CD4-positive, alpha-beta T cell treated with Interleukin-21 for 1 hour (primary cell): ENCODE data around the gene GLA.

Source experiments
- DNase-seq: peaks from one replicate; pipeline ENCODE4 v3.0.0-alpha.2; 2020

The GLA gene

GRCh38 chrX:101395789-101396188 lies 11.9 kb downstream of the GLA start:
- no peak for DNase-seq

GRCh38 chrX:101394372-101394771 lies 13.4 kb downstream of the GLA start:
- DNase-seq = no peak

- DNase-seq = no peak
Observed at GRCh38 chrX:101393530-101394305, 14.0 kb downstream of the GLA start.

- no peak for DNase-seq
Observed at GRCh38 chrX:101391831-101392230, 15.9 kb downstream of the GLA start.

GRCh38 chrX:101390664-101391525 lies 16.8 kb downstream of the GLA start, which contains the start of gene RPL36A:
TSS of gene RPL36A (plus strand) at chrX:101391011. CDS start at chrX:101391044, 33 bp downstream.
- peak; percentile 85 for DNase-seq

GRCh38 chrX:101388604-101389003 lies 19.1 kb downstream of the GLA start:
- no peak for DNase-seq

GRCh38 chrX:101386542-101386885 lies 21.2 kb downstream of the GLA start:
- DNase-seq = no peak

- no peak for DNase-seq
Observed at GRCh38 chrX:101385795-101386541, 21.8 kb downstream of the GLA start, which contains the start of gene BTK. TSS of gene BTK (minus strand) at chrX:101386191. CDS start at chrX:101375284, 10,907 bp downstream.

- DNase-seq = no peak
Observed at GRCh38 chrX:101385026-101385684, 22.6 kb downstream of the GLA start.

- DNase-seq = no peak
Observed at GRCh38 chrX:101383679-101384205, 24.0 kb downstream of the GLA start.

- DNase-seq = no peak
Observed at GRCh38 chrX:101377547-101377946, 30.2 kb downstream of the GLA start.

GRCh38 chrX:101370888-101371504 lies 36.7 kb downstream of the GLA start:
- DNase-seq = no peak

- DNase-seq = no peak
Observed at GRCh38 chrX:101369687-101370086, 38.0 kb downstream of the GLA start.

GRCh38 chrX:101368800-101369199 lies 38.9 kb downstream of the GLA start:
- DNase-seq = no peak

GRCh38 chrX:101365301-101365795 lies 42.4 kb downstream of the GLA start:
- no peak for DNase-seq

GRCh38 chrX:101362757-101363156 lies 45.0 kb downstream of the GLA start:
- no peak for DNase-seq

GRCh38 chrX:101362116-101362515 lies 45.6 kb downstream of the GLA start:
- DNase-seq = no peak

- DNase-seq = no peak
Observed at GRCh38 chrX:101360390-101360789, 47.3 kb downstream of the GLA start.

GRCh38 chrX:101359966-101360365 lies 47.8 kb downstream of the GLA start:
- no peak for DNase-seq

GRCh38 chrX:101357166-101357795 lies 50.4 kb downstream of the GLA start:
- DNase-seq = no peak

- DNase-seq = no peak
Observed at GRCh38 chrX:101349193-101349562, 58.5 kb downstream of the GLA start.
